ENCODE data around the gene BEND3. TPM values are rescaled to one million over a fixed set of nuclear protein-coding genes. Genes with fewer than 3 reads are reported as not detected.

BEND3 gene
- total RNA-seq, 1 donor: 3.5 TPM

DNA sequence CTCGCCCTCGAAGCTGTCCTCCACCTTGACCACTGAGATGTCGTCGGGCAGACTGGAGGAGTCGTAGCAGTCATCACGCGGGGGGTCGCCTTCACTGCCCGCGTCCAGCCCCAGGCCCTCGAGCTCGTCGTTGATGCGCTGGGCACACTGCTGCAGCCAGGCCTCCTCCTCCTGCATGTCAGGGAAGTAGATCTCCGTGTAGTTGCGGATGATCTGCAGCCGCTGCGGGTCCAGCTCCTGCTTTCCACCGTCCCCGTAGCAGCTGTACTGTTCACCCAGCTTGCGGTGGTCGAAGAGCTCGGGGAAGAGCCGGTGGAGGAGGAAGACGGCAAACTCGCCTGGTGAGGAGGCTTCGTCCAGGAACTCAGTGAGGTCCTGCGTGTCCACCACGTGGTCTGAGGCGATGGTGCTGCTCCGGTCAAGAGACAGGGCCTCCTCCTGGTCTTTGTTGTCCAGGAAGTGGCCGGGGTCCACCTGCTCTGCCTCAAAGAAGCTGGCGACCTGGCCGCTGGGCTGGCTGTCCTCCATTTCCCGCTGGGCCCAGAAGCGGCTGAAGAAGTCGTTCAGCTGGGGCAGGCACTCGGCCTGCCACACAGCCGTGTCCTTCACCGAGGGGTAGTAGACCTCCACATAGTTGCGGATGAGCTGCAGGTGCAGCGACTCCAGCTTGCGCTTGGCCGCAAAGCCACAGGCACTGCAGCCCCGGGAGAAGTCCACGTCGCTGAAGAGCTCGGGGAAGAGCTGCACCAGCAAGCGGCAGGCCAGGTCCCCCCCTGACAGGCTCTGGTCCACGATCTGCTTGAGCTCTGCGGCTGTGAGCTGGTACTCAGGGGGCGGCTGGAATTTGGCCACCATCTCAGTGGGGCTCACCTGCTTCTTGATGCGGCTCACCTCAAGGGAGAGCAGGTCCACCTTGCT, 45.4 kb downstream of the BEND3 start:
- no peak for DNase-seq (ENCODE audit: low read depth)
- no peak overlapping the region for H3K4me3 ChIP-seq (ENCODE audit: low read depth, low read length)
- TF ChIP-seq CTCF (IDR thresholded peaks at IDR 0.05; ENCODE audit: insufficient read depth, low read depth, low read length): no peak

DNA sequence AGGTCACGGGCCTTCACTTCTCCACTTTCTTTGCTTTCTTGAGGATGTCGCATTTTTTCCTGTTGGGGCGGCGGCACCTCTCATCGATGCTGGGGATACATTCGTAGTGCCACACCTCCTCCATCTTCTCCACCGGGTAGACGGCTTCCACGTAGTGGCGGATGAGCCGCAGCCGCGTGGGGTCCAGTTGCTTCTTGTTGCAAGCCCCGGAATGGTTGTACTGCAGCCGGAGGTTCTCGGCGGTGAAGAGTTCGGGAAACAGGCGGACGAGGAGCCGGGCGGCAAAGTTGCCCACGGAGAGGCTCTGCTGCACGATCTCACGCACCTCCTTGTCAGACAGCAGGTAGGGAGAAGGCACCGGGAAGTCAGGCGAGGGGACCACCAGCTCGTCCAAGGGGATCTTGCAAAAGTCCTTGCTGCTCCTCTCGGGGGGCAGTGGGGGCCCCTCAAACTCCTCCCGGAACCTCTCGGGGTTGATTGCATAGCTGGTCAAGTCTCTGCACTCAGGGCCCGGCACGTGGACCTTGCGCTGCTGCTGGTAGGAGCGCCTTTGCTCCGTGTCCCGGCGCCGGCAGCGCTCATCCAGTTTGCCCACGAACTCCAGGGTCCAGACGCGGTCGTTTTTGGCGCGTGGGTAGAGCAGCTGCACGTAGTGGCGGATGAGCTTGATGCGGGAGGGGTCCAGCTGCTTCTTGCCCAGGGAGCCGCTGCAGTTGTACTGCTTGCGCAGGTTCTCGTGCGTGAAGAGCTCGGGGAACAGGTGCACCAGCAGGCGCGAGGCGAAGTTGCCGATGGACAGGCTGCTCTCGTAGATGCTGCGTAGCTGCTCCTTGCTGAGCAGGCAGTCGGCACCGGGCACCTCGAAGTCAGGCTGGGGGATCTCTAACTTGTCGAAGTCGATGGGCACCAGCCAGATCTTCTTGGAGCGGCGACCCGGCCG, 46.4 kb downstream of the BEND3 start:
- no peak for DNase-seq (ENCODE audit: low read depth)
- TF ChIP-seq CTCF (IDR thresholded peaks at IDR 0.05; ENCODE audit: insufficient read depth, low read depth, low read length): no peak
- H3K4me3 ChIP-seq (ENCODE audit: low read depth, low read length): no peak overlapping the region

- no peak overlapping the region for H3K4me3 ChIP-seq (ENCODE audit: low read depth, low read length)
- DNase-seq (ENCODE audit: low read depth): no peak
- TF ChIP-seq CTCF (IDR thresholded peaks at IDR 0.05; ENCODE audit: insufficient read depth, low read depth, low read length): no peak
These were observed 48.3 kb downstream of the BEND3 start for GRCh38 chr6:107066697-107067659.

DNA sequence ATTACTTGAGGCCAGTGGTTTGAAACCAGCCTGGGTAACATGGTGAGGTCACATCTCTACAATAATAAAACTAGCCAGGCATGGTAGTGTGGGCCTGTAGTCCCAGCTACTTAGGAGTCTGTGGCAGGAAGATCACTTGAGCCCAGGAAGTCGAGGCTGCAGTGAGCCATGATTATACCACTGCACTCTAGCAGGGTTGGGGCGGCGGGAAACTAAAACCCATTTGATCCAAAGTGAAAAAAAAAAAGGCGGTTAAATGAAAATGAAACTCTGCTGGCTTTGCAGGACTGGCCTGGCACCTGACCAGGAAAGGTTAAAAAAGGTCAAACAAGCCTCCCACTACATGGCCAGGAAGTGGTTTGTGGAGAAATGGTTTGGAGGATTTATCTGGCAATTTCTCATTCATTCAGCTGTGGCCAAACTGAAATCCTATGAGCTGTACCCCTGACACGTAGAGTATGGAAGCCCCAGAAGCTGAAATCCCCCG, 50.7 kb downstream of the BEND3 start:
- H3K4me3 ChIP-seq (ENCODE audit: low read depth, low read length): no peak overlapping the region
- no peak for TF ChIP-seq CTCF (IDR thresholded peaks at IDR 0.05; ENCODE audit: insufficient read depth, low read depth, low read length)
- peak; percentile 81 for DNase-seq (ENCODE audit: low read depth)

DNA sequence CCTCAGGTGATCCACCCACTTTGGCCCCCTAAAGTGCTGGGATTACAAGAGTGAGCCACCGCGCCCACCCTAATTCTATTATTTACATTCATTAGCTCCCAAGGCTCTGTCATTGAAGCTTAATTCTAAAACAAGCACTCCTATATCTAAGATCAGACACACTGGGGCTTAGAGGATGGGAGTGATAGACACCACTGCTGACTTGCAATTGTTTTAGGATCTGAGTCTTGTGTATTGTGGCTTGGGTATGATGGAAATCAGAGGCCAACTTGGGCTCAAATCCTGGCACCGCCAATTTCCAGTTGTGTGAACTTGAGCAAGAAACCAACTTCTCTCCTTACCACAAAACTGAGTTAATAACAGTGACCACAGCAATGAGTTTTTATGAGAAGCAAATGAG, 52.6 kb downstream of the BEND3 start:
- no peak overlapping the region for H3K4me3 ChIP-seq (ENCODE audit: low read depth, low read length)
- TF ChIP-seq CTCF (IDR thresholded peaks at IDR 0.05; ENCODE audit: insufficient read depth, low read depth, low read length): no peak
- no peak for DNase-seq (ENCODE audit: low read depth)
